SK-N-SH treated with all-trans-retinoic acid at 6 μM for 48 hours (cell line): ENCODE data around the gene SLC37A4.
"Not testable (repeated sequence)": the region's sequence is repeated elsewhere in the genome, so short reads cannot be mapped to it uniquely, and the experiment has no call there.

Experiments used
- ARNTL ChIP-seq: fragments of 450-650 bp; formaldehyde crosslinking; IDR thresholded peaks from 2 replicates; pipeline ENCODE4 v1.5.0; 2020; ENCODE audit warnings: low read depth, mild to moderate bottlenecking, moderate library complexity, borderline replicate concordance
- CREB5 ChIP-seq: fragments of 250-450 bp; sonication (Bioruptor Pico); IDR thresholded peaks from 2 replicates; pipeline ENCODE4 v1.5.1; 2020; ENCODE audit warnings: low read depth, mild to moderate bottlenecking, moderate library complexity
- CSDC2 ChIP-seq: fragments of 250-450 bp; sonication (Bioruptor Pico); IDR thresholded peaks from 2 replicates; pipeline ENCODE4 v1.5.0; 2020; ENCODE audit warnings: mild to moderate bottlenecking, moderate library complexity
- RARB ChIP-seq: fragments of 250-450 bp; sonication (Bioruptor Pico); IDR thresholded peaks from 2 replicates; pipeline ENCODE4 v1.8.0; 2021; ENCODE audit warnings: mild to moderate bottlenecking, moderate library complexity
- ZNF8 ChIP-seq: fragments of 450-650 bp; formaldehyde crosslinking; IDR thresholded peaks from 2 replicates; pipeline ENCODE4 v1.5.0; 2020; ENCODE audit warnings: mild to moderate bottlenecking, moderate library complexity
- TF ChIP-seq, protein P1 (sequence below): fragments of 250-450 bp; sonication (Bioruptor Pico); IDR thresholded peaks from 2 replicates; pipeline ENCODE4 v1.8.0; 2020; ENCODE audit warnings: mild to moderate bottlenecking, moderate library complexity, borderline replicate concordance

- TF ChIP-seq, protein P1, sequence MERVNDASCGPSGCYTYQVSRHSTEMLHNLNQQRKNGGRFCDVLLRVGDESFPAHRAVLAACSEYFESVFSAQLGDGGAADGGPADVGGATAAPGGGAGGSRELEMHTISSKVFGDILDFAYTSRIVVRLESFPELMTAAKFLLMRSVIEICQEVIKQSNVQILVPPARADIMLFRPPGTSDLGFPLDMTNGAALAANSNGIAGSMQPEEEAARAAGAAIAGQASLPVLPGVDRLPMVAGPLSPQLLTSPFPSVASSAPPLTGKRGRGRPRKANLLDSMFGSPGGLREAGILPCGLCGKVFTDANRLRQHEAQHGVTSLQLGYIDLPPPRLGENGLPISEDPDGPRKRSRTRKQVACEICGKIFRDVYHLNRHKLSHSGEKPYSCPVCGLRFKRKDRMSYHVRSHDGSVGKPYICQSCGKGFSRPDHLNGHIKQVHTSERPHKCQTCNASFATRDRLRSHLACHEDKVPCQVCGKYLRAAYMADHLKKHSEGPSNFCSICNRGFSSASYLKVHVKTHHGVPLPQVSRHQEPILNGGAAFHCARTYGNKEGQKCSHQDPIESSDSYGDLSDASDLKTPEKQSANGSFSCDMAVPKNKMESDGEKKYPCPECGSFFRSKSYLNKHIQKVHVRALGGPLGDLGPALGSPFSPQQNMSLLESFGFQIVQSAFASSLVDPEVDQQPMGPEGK: not testable (repeated sequence)
- not testable (repeated sequence) for TF ChIP-seq ARNTL; ZNF8 (CRISPR knock-in tag); CREB5 (CRISPR knock-in tag); RARB (CRISPR knock-in tag); CSDC2
These were observed 8.8 kb upstream of the SLC37A4 start for GRCh38 chr11:119039471-119039870.
